HG03457 (cell line): Measurements from ENCODE around the gene SEC31B.

Experiments
- ATAC-seq: cut with Tn5 transposase; IDR thresholded peaks from one replicate; pipeline ENCODE4 v1.9.1; 2021; ENCODE audit warnings: moderate number of reproducible peaks; ENCODE audit not compliant: unreplicated experiment

The SEC31B gene

DNA sequence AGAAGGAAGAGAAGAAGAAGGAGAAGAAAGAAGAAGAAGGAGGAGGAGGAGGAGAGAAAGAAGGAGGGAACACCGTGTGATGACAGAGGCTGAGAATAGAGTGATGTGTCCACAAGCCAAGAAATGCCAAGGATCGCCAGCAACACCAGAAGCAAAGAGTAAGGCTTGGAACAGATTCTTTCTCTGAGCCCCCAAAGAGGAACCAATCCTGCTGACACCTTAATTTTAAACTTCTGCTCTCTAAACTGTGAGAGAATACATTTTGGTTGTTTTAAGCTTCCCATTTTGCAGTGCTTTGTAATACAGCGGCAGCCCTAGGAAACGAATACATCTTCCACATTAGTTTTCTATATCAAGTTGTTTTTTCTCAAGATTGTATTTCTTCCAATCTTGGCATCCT lies 70.7 kb downstream of the SEC31B start:
- ATAC-seq: no peak

DNA sequence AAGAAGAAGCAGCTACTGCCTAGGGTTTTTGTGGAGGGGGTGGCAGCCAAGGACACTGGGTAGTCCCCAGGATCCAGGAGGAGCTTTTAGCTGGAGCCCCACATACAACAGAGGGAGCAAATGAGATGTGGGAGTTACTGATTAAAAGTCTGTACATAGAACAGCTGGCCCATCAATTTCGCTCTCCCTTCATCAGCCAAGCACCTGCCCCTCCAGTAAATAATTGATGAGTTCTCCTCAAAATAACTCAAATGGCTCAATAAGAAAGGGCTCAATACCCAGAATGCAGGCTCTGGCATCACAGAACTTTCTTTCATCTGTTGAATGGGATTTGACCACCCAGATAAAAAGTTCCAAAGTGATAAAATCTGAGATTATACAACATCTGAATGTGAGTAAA lies 72.0 kb downstream of the SEC31B start:
- ATAC-seq: no peak

GRCh38 chr10:100446130-100446761 lies 73.4 kb downstream of the SEC31B start:
- ATAC-seq: no peak

- no peak for ATAC-seq
Observed at GRCh38 chr10:100442548-100442947, 77.1 kb downstream of the SEC31B start.

DNA sequence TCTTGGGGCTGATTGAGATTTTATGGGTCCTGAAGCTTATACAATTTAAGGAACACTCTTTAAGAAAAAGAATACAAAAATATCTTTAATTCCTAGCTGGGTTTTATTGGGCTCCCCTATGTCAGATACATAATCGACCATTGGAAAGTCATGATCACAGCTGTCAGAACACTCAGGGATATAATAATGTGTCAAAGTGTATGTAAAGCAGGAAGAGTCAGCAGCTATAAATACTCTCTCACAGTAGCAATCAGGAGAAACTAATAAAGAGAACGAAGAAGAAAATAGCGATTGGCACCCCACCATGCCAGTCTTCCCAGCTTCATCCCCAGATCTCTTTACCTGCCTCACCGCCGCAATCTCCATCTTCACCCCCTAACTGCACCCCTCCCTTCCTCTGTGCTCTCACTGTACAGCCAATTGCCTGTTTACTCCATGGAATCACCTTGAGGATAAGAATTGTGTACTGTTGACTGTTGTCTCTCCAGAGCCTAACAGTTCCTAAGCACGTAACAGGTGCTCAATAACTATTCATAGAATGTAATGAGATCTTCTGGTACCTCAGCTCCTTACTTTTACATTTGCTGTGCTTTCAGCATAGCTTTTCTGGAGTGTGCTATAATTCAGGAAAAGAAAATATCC lies 80.9 kb downstream of the SEC31B start:
- ATAC-seq: no peak
